Fibroblast of lung (primary cell): ENCODE data around the gene CSAD. TPM values are rescaled to one million over a fixed set of nuclear protein-coding genes. Genes with fewer than 3 reads are reported as not detected.

ENCODE experiments used
- DNase-seq, 2 donors: peaks; one replicate each; pipeline versions ENCODE4 v3.0.0 to v3.0.0-alpha.2; 2010; ENCODE audit warnings: low read depth in 2 of 2
- H2AFZ ChIP-seq: 2 replicates; pipeline ENCODE4 v1.5.1; 2012; ENCODE audit warnings: low read length, control low read depth, inconsistent platforms
- H3K27ac ChIP-seq: 2 replicates; pipeline ENCODE4 v1.5.1; 2011; ENCODE audit warnings: low read length, control low read depth; ENCODE audit not compliant: insufficient read depth
- H3K27me3 ChIP-seq: 2 replicates; pipeline ENCODE4 v1.5.1; 2011; ENCODE audit warnings: mild to moderate bottlenecking, low read length; ENCODE audit not compliant: control insufficient read depth, insufficient read depth
- H3K36me3 ChIP-seq: 2 replicates; pipeline ENCODE4 v1.5.1; 2011; ENCODE audit warnings: low read length; ENCODE audit not compliant: control insufficient read depth, insufficient read depth
- H3K4me1 ChIP-seq: 2 replicates; pipeline ENCODE4 v1.5.1; 2011; ENCODE audit warnings: low read length; ENCODE audit not compliant: control insufficient read depth, insufficient read depth; ENCODE audit errors: extremely low read depth
- H3K4me2 ChIP-seq: 2 replicates; pipeline ENCODE4 v1.5.1; 2011; ENCODE audit warnings: low read length, control low read depth; ENCODE audit not compliant: insufficient read depth; ENCODE audit errors: extremely low read depth
- H3K4me3 ChIP-seq, 4 experiments: fragments of 200-600 bp in 1 of 4; sonication (generic) in 1 of 4; replicated peaks in 1 of 4; 2 replicates each; pipeline ENCODE4 v1.5.1; 2011 to 2016; ENCODE audit warnings: low read length in 4 of 4, low read depth in 3 of 4, mild to moderate bottlenecking in 3 of 4, control low read depth in 2 of 4, inconsistent platforms in 1 of 4, mixed read lengths in 1 of 4; ENCODE audit not compliant: insufficient read depth in 1 of 4; ENCODE audit errors: control extremely low read depth in 1 of 4
- H3K79me2 ChIP-seq: 2 replicates; pipeline ENCODE4 v1.5.1; 2012; ENCODE audit warnings: mild to moderate bottlenecking, low read length, inconsistent platforms; ENCODE audit not compliant: control insufficient read depth, insufficient read depth
- H3K9ac ChIP-seq: 2 replicates; pipeline ENCODE4 v1.5.1; 2011; ENCODE audit warnings: mild to moderate bottlenecking, low read length, control low read depth; ENCODE audit not compliant: insufficient read depth
- H3K9me3 ChIP-seq: 2 replicates; pipeline ENCODE4 v1.5.1; 2012; ENCODE audit warnings: low read depth, low read length; ENCODE audit not compliant: control insufficient read depth, insufficient read depth
- H4K20me1 ChIP-seq: 2 replicates; pipeline ENCODE4 v1.5.1; 2011; ENCODE audit warnings: low read length; ENCODE audit not compliant: control insufficient read depth, insufficient read depth; ENCODE audit errors: extremely low read depth
- CTCF ChIP-seq, 2 donors: IDR thresholded peaks in 1 of 2; conservative IDR thresholded peaks in 1 of 2; 1 replicate in 1 of 2; 2 replicates in 1 of 2; pipeline ENCODE4 v1.5.1; 2011 to 2012; ENCODE audit warnings: low read length in 2 of 2, control low read depth in 1 of 2, inconsistent platforms in 1 of 2, low read depth in 1 of 2, mild to moderate bottlenecking in 1 of 2
- EZH2 ChIP-seq: IDR thresholded peaks from 2 replicates; pipeline ENCODE4 v1.5.1; 2012; ENCODE audit warnings: low read length, control low read depth, mild to moderate bottlenecking; ENCODE audit errors: missing control alignments
- polyA plus RNA-seq, 2 donors: library from polyadenylated mRNA; depleted of rRNA in 1 of 2; stranded (reverse) in 1 of 2; unstranded in 1 of 2; fragments of >200 nt; gene quantifications; 2 replicates each; pipeline ENCODE4 v1.2.1, GENCODE V29; 2011 to 2012; ENCODE audit warnings: missing spikeins in 1 of 2
- total RNA-seq: library from RNA; depleted of rRNA; stranded (reverse); fragments of >200 nt; gene quantifications from 2 replicates; pipeline ENCODE4 v1.2.1, GENCODE V29; 2014

The CSAD gene
- total and polyA plus RNA-seq, 2 donors (not counting 1 experiment from before 2014, with no cell fraction given) = 7.8 to 10.1 TPM

GRCh38 chr12:53214687-53215455 is 34.1 kb upstream of the CSAD start:
- Histone ChIP-seq H3K9ac (no peak overlapping the region), H2AFZ (no peak overlapping the region), H3K36me3 (peaks cover 39% of the 10 kb centered on the region), H3K79me2 (peaks cover 43% of the 10 kb centered on the region), H3K27ac (no peak overlapping the region), H3K4me3 (no peak overlapping the region), H3K4me2 (no peak overlapping the region), H3K9me3 (no peaks in the 10 kb centered on the region), H3K4me1 (peaks cover 17% of the 10 kb centered on the region), H3K27me3 (no peaks in the 10 kb centered on the region), H4K20me1 (no peaks in the 10 kb centered on the region)
- TF ChIP-seq CTCF (conservative IDR thresholded peaks at IDR 0.05 in 1 of 2, IDR thresholded peaks at IDR 0.05 in 1 of 2; ENCODE audit: low read depth in 1 of 2, low read length in 2 of 2) (no peak), EZH2 (no peak)
- no peak for DNase-seq

GRCh38 chr12:53214221-53214620 is 33.5 kb upstream of the CSAD start:
- Histone ChIP-seq H4K20me1 (no peaks in the 10 kb centered on the region), H3K4me3 (no peak overlapping the region), H3K9me3 (no peaks in the 10 kb centered on the region), H3K27me3 (no peaks in the 10 kb centered on the region), H3K79me2 (peaks cover 37% of the 10 kb centered on the region), H3K4me1 (peaks cover 17% of the 10 kb centered on the region), H3K4me2 (no peak overlapping the region), H3K27ac (no peak overlapping the region), H3K9ac (no peak overlapping the region), H3K36me3 (peaks cover 39% of the 10 kb centered on the region), H2AFZ (no peak overlapping the region)
- no peak for TF ChIP-seq EZH2
- TF ChIP-seq CTCF (conservative IDR thresholded peaks at IDR 0.05 in 1 of 2, IDR thresholded peaks at IDR 0.05 in 1 of 2; ENCODE audit: low read depth in 1 of 2, low read length in 2 of 2) = no peak
- DNase-seq = no peak

GRCh38 chr12:53213348-53213747 is 32.6 kb upstream of the CSAD start:
- H4K20me1 ChIP-seq = no peaks in the 10 kb centered on the region
- peak overlapping the region; percentile 20 for H3K27ac ChIP-seq
- H3K36me3 ChIP-seq = peaks cover 41% of the 10 kb centered on the region
- H3K79me2 ChIP-seq = peaks cover 32% of the 10 kb centered on the region
- no peak overlapping the region for H3K4me3 ChIP-seq
- H2AFZ ChIP-seq = no peak overlapping the region
- no peak overlapping the region for H3K4me2 ChIP-seq
- H3K4me1 ChIP-seq = peaks cover 17% of the 10 kb centered on the region
- H3K27me3 ChIP-seq = no peaks in the 10 kb centered on the region
- no peaks in the 10 kb centered on the region for H3K9me3 ChIP-seq
- peak; percentile 56 to 76 for DNase-seq
- TF ChIP-seq CTCF (conservative IDR thresholded peaks at IDR 0.05 in 1 of 2, IDR thresholded peaks at IDR 0.05 in 1 of 2; ENCODE audit: low read depth in 1 of 2, low read length in 2 of 2) (peak; percentile 82 to 88), EZH2 (no peak)
- no peak overlapping the region for H3K9ac ChIP-seq
